Adrenal gland (tissue), 12 donors: ENCODE data around the gene LHFPL2. TPM values are rescaled to one million over a fixed set of nuclear protein-coding genes. Genes with fewer than 3 reads are reported as not detected.

Experiments
- DNase-seq, 7 donors: peaks; one replicate each; pipeline ENCODE4 v3.0.0-alpha.2; 2019 to 2020
- H3K27ac ChIP-seq, 5 donors: fragments of 200-600 bp; sonication (generic) in 4 of 5; 1 replicate in 3 of 5; 2 replicates in 2 of 5; pipeline versions ENCODE4 v1.5.1 to v1.8.0; 2016 to 2020; ENCODE audit warnings: mild to moderate bottlenecking in 1 of 5
- H3K27me3 ChIP-seq: fragments of 200-600 bp; 2 replicates; pipeline ENCODE4 v1.8.0; 2021
- H3K36me3 ChIP-seq, 2 donors: fragments of 200-600 bp; replicated peaks in 1 of 2; 1 replicate in 1 of 2; 2 replicates in 1 of 2; pipeline versions ENCODE4 v1.5.1 to v1.8.0; 2018 to 2022
- H3K4me1 ChIP-seq, 2 donors: fragments of 200-600 bp; replicated peaks in 1 of 2; 1 replicate in 1 of 2; 2 replicates in 1 of 2; pipeline versions ENCODE4 v1.5.1 to v1.8.0; 2018 to 2021
- H3K4me3 ChIP-seq, 4 donors: fragments of 200-600 bp; sonication (generic) in 3 of 4; one replicate each; pipeline ENCODE4 v1.5.1; 2016 to 2018
- H3K9me3 ChIP-seq, 3 donors: fragments of 200-600 bp; sonication (generic) in 1 of 3; replicated peaks in 1 of 3; 1 replicate in 2 of 3; 2 replicates in 1 of 3; pipeline versions ENCODE4 v1.5.1 to v1.8.0; 2016 to 2021
- POLR2A ChIP-seq, 2 donors: fragments of 450-650 bp; IDR thresholded peaks; one replicate each; pipeline ENCODE4 v1.6.1; 2017; ENCODE audit warnings: antibody characterized with exemption in 2 of 2, mild to moderate bottlenecking in 2 of 2, moderate library complexity in 1 of 2
- WGBS, 4 donors: extraction: QIAGEN DNeasy Blood & Tissue Kit in 2 of 4; methylation state at CpG; one replicate each; pipeline versions ENCODE4 v1.1.5 to v1.1.7; 2013 to 2017; 5-methylcytosine and 5-hydroxymethylcytosine counted together
- intact Hi-C, 2 donors: fragments of 100-400 bp; cut with DNase I; formaldehyde crosslinking; loops; one replicate each; pipeline versions ENCODE4 v1.14.1 to v1.15.0; 2022 to 2023
- polyA plus RNA-seq, 3 donors: library from polyadenylated mRNA; stranded (reverse); fragments of 200-250 nt in 2 of 3; fragments of 350-450 nt in 1 of 3; fragmentation: Illumina TruSeq in 1 of 3; extraction: RNeasy Lipid Tissue Mini Kit (QIAGEN cat#74804) in 1 of 3; gene quantifications; one replicate each; pipeline ENCODE4 v1.2.3, GENCODE V29; 2013 to 2014
- total RNA-seq, 9 donors: library from RNA; depleted of rRNA in 4 of 9; stranded (reverse); fragments of >200 nt in 4 of 9; fragments of 120-200 nt in 1 of 9; fragmentation: NEBNext Ultra II Directional in 1 of 9; extraction: Animal tissue kit (Norgen Biotek cat#: 25700) in 1 of 9; gene quantifications; one replicate each; pipeline versions ENCODE4 v1.1.0 to v1.2.4, GENCODE V29; 2013 to 2023
- TF ChIP-seq, protein P1 (sequence below), 6 experiments: fragments of 450-650 bp in 4 of 6; fragments of 200-600 bp in 2 of 6; sonication (generic) in 1 of 6; IDR thresholded peaks; 1 replicate in 5 of 6; 2 replicates in 1 of 6; pipeline versions ENCODE4 v1.5.1 to v1.8.0; 2016 to 2021; ENCODE audit warnings: antibody characterized with exemption in 6 of 6, mild to moderate bottlenecking in 2 of 6, moderate library complexity in 1 of 6
- donor health status: healthy with polysubstance abuse.
- donor health status: Bipolar disorder and iron deficiency.
- donor health status: DM: yes; HTN: yes; CAD: no.
- donor health status: DM: no; HTN: no; CAD: no.
- donor health status: DM: no; HTN: no; CAD: no.
- donor health status: DM: yes; HTN: yes; CAD: no.

LHFPL2 gene
- total and polyA plus RNA-seq, 12 donors: 8.0 to 68.4 (median 44.9) TPM

DNA sequence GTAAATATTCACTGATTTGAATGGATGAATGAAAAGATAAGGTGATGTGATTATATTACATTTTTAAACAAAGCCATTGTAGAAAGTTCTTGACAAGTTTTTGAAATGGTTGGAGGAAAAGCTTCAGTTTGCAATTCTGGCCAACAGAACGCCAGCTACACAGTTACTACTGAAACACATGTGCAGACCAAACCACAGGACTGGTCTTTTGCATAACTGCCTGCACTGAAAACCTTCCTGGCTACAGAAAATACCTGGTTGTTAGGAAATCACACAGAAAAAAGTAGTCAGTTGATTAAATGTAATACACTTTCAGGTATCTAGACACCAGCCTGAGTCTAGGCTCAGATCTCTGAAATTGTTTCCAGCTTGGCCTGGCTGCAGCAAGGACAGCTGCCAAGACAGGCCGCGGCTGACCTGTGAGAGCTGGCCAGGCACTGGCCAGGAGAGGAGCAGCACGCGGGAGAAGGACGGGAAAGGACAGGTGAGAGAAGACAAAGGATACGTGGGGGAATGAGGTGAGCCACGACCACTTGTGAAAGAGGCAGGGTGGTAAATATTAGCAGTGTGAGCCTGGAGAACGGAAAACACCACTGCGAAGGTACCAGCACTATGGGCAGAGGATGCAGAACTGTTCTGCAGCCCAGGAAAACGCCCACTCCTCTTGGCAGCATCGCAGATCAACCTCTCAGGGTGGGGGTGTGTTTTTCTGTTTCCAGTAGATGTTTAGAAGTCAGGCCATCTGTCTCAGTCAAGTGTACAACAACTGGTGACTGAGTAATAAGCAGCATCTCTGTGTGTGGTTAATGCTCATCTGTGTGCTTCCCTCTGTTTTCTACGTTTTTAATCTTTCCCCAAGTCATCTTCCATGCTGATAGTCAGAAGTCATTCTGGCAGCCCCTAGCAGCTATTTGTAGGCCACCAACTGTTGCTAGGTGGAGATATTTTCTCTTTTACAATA lies 150.7 kb downstream of the LHFPL2 start:
- Histone ChIP-seq H3K27ac (no peak overlapping the region), H3K36me3 (no peaks in the 10 kb centered on the region), H3K4me1 (peaks cover 12 to 45% of the 10 kb centered on the region in 2 donors), H3K9me3 (no peaks in the 10 kb centered on the region), H3K4me3 (no peak overlapping the region), H3K27me3 (no peaks in the 10 kb centered on the region)
- peak in 5 of 7 donors; percentile 27 to 58 (median 48) for DNase-seq
- 53 to 63% (median 57%) methylated on average over 13 of the region's 13 CpGs for WGBS, 4 donors
- TF ChIP-seq POLR2A (IDR thresholded peaks at IDR 0.05): no peak
- TF ChIP-seq, protein P1, sequence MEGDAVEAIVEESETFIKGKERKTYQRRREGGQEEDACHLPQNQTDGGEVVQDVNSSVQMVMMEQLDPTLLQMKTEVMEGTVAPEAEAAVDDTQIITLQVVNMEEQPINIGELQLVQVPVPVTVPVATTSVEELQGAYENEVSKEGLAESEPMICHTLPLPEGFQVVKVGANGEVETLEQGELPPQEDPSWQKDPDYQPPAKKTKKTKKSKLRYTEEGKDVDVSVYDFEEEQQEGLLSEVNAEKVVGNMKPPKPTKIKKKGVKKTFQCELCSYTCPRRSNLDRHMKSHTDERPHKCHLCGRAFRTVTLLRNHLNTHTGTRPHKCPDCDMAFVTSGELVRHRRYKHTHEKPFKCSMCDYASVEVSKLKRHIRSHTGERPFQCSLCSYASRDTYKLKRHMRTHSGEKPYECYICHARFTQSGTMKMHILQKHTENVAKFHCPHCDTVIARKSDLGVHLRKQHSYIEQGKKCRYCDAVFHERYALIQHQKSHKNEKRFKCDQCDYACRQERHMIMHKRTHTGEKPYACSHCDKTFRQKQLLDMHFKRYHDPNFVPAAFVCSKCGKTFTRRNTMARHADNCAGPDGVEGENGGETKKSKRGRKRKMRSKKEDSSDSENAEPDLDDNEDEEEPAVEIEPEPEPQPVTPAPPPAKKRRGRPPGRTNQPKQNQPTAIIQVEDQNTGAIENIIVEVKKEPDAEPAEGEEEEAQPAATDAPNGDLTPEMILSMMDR (IDR thresholded peaks at IDR 0.05): no peak
- intact Hi-C loops: no loop called here

DNA sequence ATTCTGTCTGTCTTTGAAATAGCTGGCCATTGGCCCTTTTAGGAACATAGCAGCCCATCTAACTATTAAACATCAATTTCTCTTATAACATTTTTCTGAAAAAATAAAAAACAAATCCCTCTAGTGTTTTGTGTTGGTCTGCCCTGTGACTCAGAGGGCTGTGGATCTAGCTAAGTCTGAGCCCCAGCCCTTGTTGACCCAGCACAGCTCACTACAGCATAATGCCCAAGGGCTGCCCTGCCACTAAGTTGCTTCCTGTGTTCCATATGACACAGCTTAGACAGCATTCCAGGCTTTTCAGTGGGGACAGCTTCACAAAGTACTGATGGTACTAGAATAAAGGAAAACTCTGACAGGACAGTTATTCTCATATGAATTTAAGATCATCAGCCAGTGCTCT lies 152.2 kb downstream of the LHFPL2 start:
- intact Hi-C loops: no loop called here
- no peaks in the 10 kb centered on the region for H3K27me3 ChIP-seq
- DNase-seq: peak in 1 of 7 donors; percentile 44
- peaks cover 0 to 33% of the 10 kb centered on the region in 2 donors for H3K4me1 ChIP-seq
- H3K4me3 ChIP-seq: no peak overlapping the region
- H3K27ac ChIP-seq: no peak overlapping the region
- TF ChIP-seq POLR2A (IDR thresholded peaks at IDR 0.05): no peak
- TF ChIP-seq, protein P1 (IDR thresholded peaks at IDR 0.05): no peak
- H3K36me3 ChIP-seq: no peaks in the 10 kb centered on the region
- H3K9me3 ChIP-seq: no peaks in the 10 kb centered on the region

DNA sequence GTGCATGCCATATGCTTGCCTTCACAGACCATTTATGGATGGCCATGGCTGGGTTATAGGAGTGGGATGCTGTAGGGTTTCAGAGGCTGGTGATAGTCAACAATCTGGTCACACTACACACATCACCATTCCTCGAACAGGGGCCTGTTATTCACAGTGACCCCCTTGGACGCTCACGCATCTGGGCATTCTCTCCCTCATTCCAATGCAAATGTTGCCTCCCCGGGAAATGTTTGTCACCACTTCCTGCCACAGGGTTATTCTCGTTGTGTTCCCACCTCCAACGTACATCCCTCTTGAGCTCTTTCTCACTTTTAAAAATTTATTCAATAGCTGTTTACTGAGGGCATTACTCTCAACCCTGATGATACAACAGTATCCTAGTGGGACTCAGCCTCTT lies 152.8 kb downstream of the LHFPL2 start:
- TF ChIP-seq POLR2A (IDR thresholded peaks at IDR 0.05): no peak
- TF ChIP-seq, protein P1 (IDR thresholded peaks at IDR 0.05): no peak
- no peaks in the 10 kb centered on the region for H3K9me3 ChIP-seq
- DNase-seq: no peak
- H3K4me1 ChIP-seq: peaks cover 0 to 29% of the 10 kb centered on the region in 2 donors
- no peaks in the 10 kb centered on the region for H3K36me3 ChIP-seq
- no peaks in the 10 kb centered on the region for H3K27me3 ChIP-seq
- H3K27ac ChIP-seq: no peak overlapping the region
- whole genome bisulfite sequencing, 4 donors: 68 to 75% (median 73%) methylated on average over 6 of the region's 6 CpGs
- no peak overlapping the region for H3K4me3 ChIP-seq
- intact Hi-C loops: no loop called here

DNA sequence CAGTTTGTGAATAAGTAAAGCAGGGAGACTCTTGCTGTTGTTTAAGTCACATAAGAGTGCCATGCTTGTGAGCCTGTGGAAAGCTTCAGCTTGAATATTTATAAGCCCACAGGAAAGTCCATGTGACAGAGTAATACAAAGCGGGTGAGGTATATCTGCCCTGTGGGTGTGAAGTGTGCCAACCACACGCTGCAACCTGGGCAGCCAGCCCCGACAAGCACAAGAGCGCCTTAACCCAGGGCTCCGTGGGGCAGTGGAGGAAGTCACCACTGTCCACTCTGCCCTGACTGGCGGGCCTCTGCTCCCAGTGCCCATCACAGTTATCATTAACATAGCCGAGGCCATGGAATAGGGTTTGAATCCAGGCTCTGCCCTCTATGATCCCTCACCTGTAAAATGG lies 155.9 kb downstream of the LHFPL2 start:
- no peaks in the 10 kb centered on the region for H3K9me3 ChIP-seq
- intact Hi-C loops: no loop called here
- no peak for TF ChIP-seq POLR2A (IDR thresholded peaks at IDR 0.05)
- TF ChIP-seq, protein P1 (IDR thresholded peaks at IDR 0.05): no peak
- no peak overlapping the region for H3K27ac ChIP-seq
- H3K4me3 ChIP-seq: no peak overlapping the region
- DNase-seq: no peak
- H3K27me3 ChIP-seq: no peaks in the 10 kb centered on the region
- H3K36me3 ChIP-seq: peaks cover 0 to 11% of the 10 kb centered on the region in 2 donors
- H3K4me1 ChIP-seq: peaks cover 0 to 17% of the 10 kb centered on the region in 2 donors
- 86 to 97% (median 94%) methylated on average over 6 to 7 of the region's 7 CpGs for WGBS, 4 donors
